Large intestine (tissue), 3 donors: ENCODE data around the gene TCERG1L. TPM values are rescaled to one million over a fixed set of nuclear protein-coding genes. Genes with fewer than 3 reads are reported as not detected.
"Not testable (repeated sequence)": the region's sequence is repeated elsewhere in the genome, so short reads cannot be mapped to it uniquely, and the experiment has no call there.

ENCODE experiments used
- DNase-seq, 2 donors: peaks; one replicate each; pipeline versions ENCODE4 v3.0.0 to v3.0.0-alpha.2; 2013
- H3K27ac ChIP-seq: one replicate; pipeline ENCODE4 v1.5.1; 2013; ENCODE audit warnings: low read length
- H3K27me3 ChIP-seq: 2 replicates; pipeline ENCODE4 v1.6.1; 2013; ENCODE audit warnings: low read length; ENCODE audit not compliant: control insufficient read depth, insufficient read depth
- H3K36me3 ChIP-seq: 2 replicates; pipeline ENCODE4 v1.6.1; 2013; ENCODE audit warnings: low read length; ENCODE audit not compliant: control insufficient read depth, insufficient read depth
- H3K4me1 ChIP-seq: one replicate; pipeline ENCODE4 v1.6.1; 2013; ENCODE audit warnings: low read length; ENCODE audit not compliant: control insufficient read depth, insufficient read depth
- H3K4me3 ChIP-seq: one replicate; pipeline ENCODE4 v1.5.1; 2013; ENCODE audit warnings: low read length
- H3K9me3 ChIP-seq: one replicate; pipeline ENCODE4 v1.6.1; 2013; ENCODE audit warnings: mild to moderate bottlenecking, low read depth, low read length, moderate library complexity; ENCODE audit not compliant: control insufficient read depth
- WGBS: methylation state at CpG from one replicate; pipeline ENCODE4 v1.1.5; 2013; ENCODE audit warnings: low lambda C conversion rate; ENCODE audit not compliant: insufficient coverage; 5-methylcytosine and 5-hydroxymethylcytosine counted together
- polyA plus RNA-seq: library from polyadenylated mRNA; unstranded; fragments of 120-200 nt; gene quantifications from one replicate; pipeline ENCODE4 v1.2.1, GENCODE V29; 2013

The TCERG1L gene
- polyA plus RNA-seq, 1 donor: 0.45 TPM

GRCh38 chr10:131145756-131146155, 165.8 kb downstream of the TCERG1L start:
- Histone ChIP-seq H3K9me3 (no peaks in the 10 kb centered on the region), H3K27me3 (no peaks in the 10 kb centered on the region), H3K4me3 (no peak overlapping the region), H3K4me1 (no peaks in the 10 kb centered on the region), H3K36me3 (no peaks in the 10 kb centered on the region), H3K27ac (no peak overlapping the region)
- DNase-seq: no peak
- 85% methylated on average over 4 of the region's 6 CpGs for WGBS

GRCh38 chr10:131144711-131145375, 166.7 kb downstream of the TCERG1L start:
- no peak for DNase-seq
- Histone ChIP-seq H3K36me3 (no peaks in the 10 kb centered on the region), H3K27me3 (no peaks in the 10 kb centered on the region), H3K9me3 (no peaks in the 10 kb centered on the region), H3K4me1 (no peaks in the 10 kb centered on the region), H3K27ac (no peak overlapping the region), H3K4me3 (no peak overlapping the region)
- 90% methylated on average over 2 of the region's 9 CpGs for WGBS

- Histone ChIP-seq H3K4me1 (no peaks in the 10 kb centered on the region), H3K4me3 (no peak overlapping the region), H3K27ac (no peak overlapping the region), H3K27me3 (no peaks in the 10 kb centered on the region), H3K9me3 (no peaks in the 10 kb centered on the region), H3K36me3 (no peaks in the 10 kb centered on the region)
- WGBS: 72% methylated on average over 5 of the region's 13 CpGs
- no peak for DNase-seq
These were observed 167.3 kb downstream of the TCERG1L start for GRCh38 chr10:131144196-131144595.

GRCh38 chr10:131143425-131144165, 167.9 kb downstream of the TCERG1L start:
- no peak for DNase-seq
- no peaks in the 10 kb centered on the region for H3K27me3 ChIP-seq
- WGBS: no CpG with 5 or more reads among the region's 25 CpGs
- no peaks in the 10 kb centered on the region for H3K4me1 ChIP-seq
- H3K4me3 ChIP-seq: no peak overlapping the region
- H3K27ac ChIP-seq: no peak overlapping the region
- H3K9me3 ChIP-seq: no peaks in the 10 kb centered on the region
- no peaks in the 10 kb centered on the region for H3K36me3 ChIP-seq

GRCh38 chr10:131142517-131143380, 168.8 kb downstream of the TCERG1L start:
- no peak for DNase-seq
- Histone ChIP-seq H3K27ac (no peak overlapping the region), H3K4me1 (no peaks in the 10 kb centered on the region), H3K4me3 (no peak overlapping the region), H3K27me3 (no peaks in the 10 kb centered on the region), H3K36me3 (no peaks in the 10 kb centered on the region), H3K9me3 (no peaks in the 10 kb centered on the region)
- WGBS: no CpG with 5 or more reads among the region's 18 CpGs

GRCh38 chr10:131141645-131142516, 169.6 kb downstream of the TCERG1L start:
- no CpG with 5 or more reads among the region's 15 CpGs for WGBS
- Histone ChIP-seq H3K36me3 (no peaks in the 10 kb centered on the region), H3K4me1 (no peaks in the 10 kb centered on the region), H3K4me3 (no peak overlapping the region), H3K27ac (no peak overlapping the region), H3K9me3 (no peaks in the 10 kb centered on the region), H3K27me3 (no peaks in the 10 kb centered on the region)
- DNase-seq: no peak

- Histone ChIP-seq H3K4me1 (no peaks in the 10 kb centered on the region), H3K36me3 (no peaks in the 10 kb centered on the region), H3K9me3 (no peaks in the 10 kb centered on the region), H3K27me3 (no peaks in the 10 kb centered on the region), H3K4me3 (no peak overlapping the region), H3K27ac (no peak overlapping the region)
- WGBS: no CpG with 5 or more reads among the region's 7 CpGs
- no peak for DNase-seq
These were observed 170.3 kb downstream of the TCERG1L start for GRCh38 chr10:131141207-131141606.

GRCh38 chr10:131140606-131141005, 170.9 kb downstream of the TCERG1L start:
- H3K4me3 ChIP-seq: no peak overlapping the region
- no peaks in the 10 kb centered on the region for H3K9me3 ChIP-seq
- no peak for DNase-seq
- no peaks in the 10 kb centered on the region for H3K27me3 ChIP-seq
- no CpG with 5 or more reads among the region's 9 CpGs for WGBS
- no peaks in the 10 kb centered on the region for H3K36me3 ChIP-seq
- no peak overlapping the region for H3K27ac ChIP-seq
- no peaks in the 10 kb centered on the region for H3K4me1 ChIP-seq

GRCh38 chr10:131137223-131137622, 174.3 kb downstream of the TCERG1L start:
- Histone ChIP-seq H3K27me3 (no peaks in the 10 kb centered on the region), H3K4me1 (no peaks in the 10 kb centered on the region), H3K9me3 (no peaks in the 10 kb centered on the region), H3K4me3 (no peak overlapping the region), H3K27ac (no peak overlapping the region), H3K36me3 (no peaks in the 10 kb centered on the region)
- DNase-seq: no peak
- no CpG with 5 or more reads among the region's 17 CpGs for WGBS

- not testable (repeated sequence) for H3K4me1 ChIP-seq, DNase-seq, H3K36me3 ChIP-seq, H3K27me3 ChIP-seq, H3K27ac ChIP-seq, H3K9me3 ChIP-seq, H3K4me3 ChIP-seq
- WGBS: no CpG with 5 or more reads among the region's 12 CpGs
These were observed 175.2 kb downstream of the TCERG1L start for GRCh38 chr10:131136336-131136735.
